Right atrium auricular region (tissue), 2 donors: Measurements from ENCODE around the gene SUN1. TPM values are rescaled to one million over a fixed set of nuclear protein-coding genes. Genes with fewer than 3 reads are reported as not detected.

Experiments
- DNase-seq: peaks from one replicate; pipeline ENCODE4 v3.0.0-alpha.2; 2019; ENCODE audit warnings: low spot score
- H3K27ac ChIP-seq, 2 donors: fragments of 200-600 bp; sonication (generic); 1 replicate in 1 of 2; 2 replicates in 1 of 2; pipeline ENCODE4 v1.5.1; 2016 to 2019
- H3K27me3 ChIP-seq, 2 donors: fragments of 200-600 bp; sonication (generic); one replicate each; pipeline versions ENCODE4 v1.5.1 to v1.6.0; 2017 to 2019
- H3K36me3 ChIP-seq: fragments of 200-600 bp; sonication (generic); one replicate; pipeline ENCODE4 v1.5.1; 2016
- H3K4me1 ChIP-seq, 2 donors: fragments of 200-600 bp; sonication (generic); one replicate each; pipeline versions ENCODE4 v1.5.1 to v1.6.0; 2017 to 2019
- H3K4me3 ChIP-seq, 2 donors: fragments of 200-600 bp; sonication (generic); 1 replicate in 1 of 2; 2 replicates in 1 of 2; pipeline ENCODE4 v1.5.1; 2017 to 2019; ENCODE audit warnings: mild to moderate bottlenecking in 1 of 2, moderate library complexity in 1 of 2
- H3K9me3 ChIP-seq, 2 donors: fragments of 200-600 bp; sonication (generic); one replicate each; pipeline ENCODE4 v1.5.1; 2019
- CTCF ChIP-seq, 2 donors: fragments of 200-600 bp; sonication (generic); IDR thresholded peaks; one replicate each; pipeline ENCODE4 v1.5.1; 2019; ENCODE audit warnings: antibody characterized with exemption in 2 of 2
- total RNA-seq, 2 donors: library from RNA; depleted of rRNA; stranded (reverse); fragments of >200 nt; gene quantifications; one replicate each; pipeline ENCODE4 v1.1.0, GENCODE V29; 2016

The SUN1 gene
- total RNA-seq, 2 donors from 2014 or later = 84.4 to 97.5 TPM

- peaks cover 5% of the 10 kb centered on the region for H3K36me3 ChIP-seq
- H3K9me3 ChIP-seq = no peaks in the 10 kb centered on the region
- no peak for TF ChIP-seq CTCF (IDR thresholded peaks at IDR 0.05)
- H3K4me3 ChIP-seq = no peak overlapping the region
- no peak for DNase-seq
- H3K4me1 ChIP-seq = peaks cover 0 to 93% of the 10 kb centered on the region in 2 donors
- no peaks in the 10 kb centered on the region for H3K27me3 ChIP-seq
- peak overlapping the region; percentile 88 to 98 for H3K27ac ChIP-seq
Measured at GRCh38 chr7:834277-834676, 2.0 kb downstream of the SUN1 start.

- DNase-seq = no peak
- Histone ChIP-seq H3K4me1 (peaks cover 0 to 85% of the 10 kb centered on the region in 2 donors), H3K36me3 (peaks cover 9% of the 10 kb centered on the region), H3K9me3 (no peaks in the 10 kb centered on the region), H3K27me3 (no peaks in the 10 kb centered on the region), H3K4me3 (no peak overlapping the region), H3K27ac (peak overlapping the region in 1 of 2 donors; percentile 88)
- TF ChIP-seq CTCF (IDR thresholded peaks at IDR 0.05) = no peak
Measured at GRCh38 chr7:835021-835420, 2.7 kb downstream of the SUN1 start.

GRCh38 chr7:835485-836401, 3.5 kb downstream of the SUN1 start:
- TF ChIP-seq CTCF (IDR thresholded peaks at IDR 0.05) = no peak
- H3K4me3 ChIP-seq = no peak overlapping the region
- H3K9me3 ChIP-seq = no peaks in the 10 kb centered on the region
- peak overlapping the region; percentile 82 to 88 for H3K27ac ChIP-seq
- peaks cover 13% of the 10 kb centered on the region for H3K36me3 ChIP-seq
- H3K27me3 ChIP-seq = no peaks in the 10 kb centered on the region
- H3K4me1 ChIP-seq = peaks cover 0 to 78% of the 10 kb centered on the region in 2 donors
- DNase-seq = no peak

DNA sequence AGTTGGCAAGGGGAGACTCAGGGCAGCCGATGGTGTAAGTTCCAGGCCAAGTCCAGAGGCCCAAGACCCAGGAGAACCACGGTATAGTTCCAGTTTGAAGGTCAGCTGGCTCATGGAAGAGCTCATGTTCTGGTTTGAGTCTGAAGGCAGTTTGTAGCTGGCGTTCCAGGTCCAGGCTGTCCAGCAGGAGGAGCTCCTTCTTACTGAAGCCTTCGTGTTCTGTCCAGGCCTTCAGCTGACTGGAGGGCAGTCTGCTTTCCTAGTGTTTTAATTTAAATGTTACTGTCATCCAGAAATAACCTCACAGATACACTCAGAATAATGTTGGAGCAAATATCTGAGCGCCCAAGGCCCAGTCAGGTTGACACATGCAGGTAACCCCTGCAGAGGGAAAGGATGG, 4.2 kb downstream of the SUN1 start:
- peaks cover 13% of the 10 kb centered on the region for H3K36me3 ChIP-seq
- no peaks in the 10 kb centered on the region for H3K9me3 ChIP-seq
- peaks cover 0 to 71% of the 10 kb centered on the region in 2 donors for H3K4me1 ChIP-seq
- H3K27me3 ChIP-seq = no peaks in the 10 kb centered on the region
- H3K4me3 ChIP-seq = no peak overlapping the region
- H3K27ac ChIP-seq = peak overlapping the region; percentile 82 to 88
- TF ChIP-seq CTCF (IDR thresholded peaks at IDR 0.05) = peak; percentile 38 to 66
- DNase-seq = no peak

DNA sequence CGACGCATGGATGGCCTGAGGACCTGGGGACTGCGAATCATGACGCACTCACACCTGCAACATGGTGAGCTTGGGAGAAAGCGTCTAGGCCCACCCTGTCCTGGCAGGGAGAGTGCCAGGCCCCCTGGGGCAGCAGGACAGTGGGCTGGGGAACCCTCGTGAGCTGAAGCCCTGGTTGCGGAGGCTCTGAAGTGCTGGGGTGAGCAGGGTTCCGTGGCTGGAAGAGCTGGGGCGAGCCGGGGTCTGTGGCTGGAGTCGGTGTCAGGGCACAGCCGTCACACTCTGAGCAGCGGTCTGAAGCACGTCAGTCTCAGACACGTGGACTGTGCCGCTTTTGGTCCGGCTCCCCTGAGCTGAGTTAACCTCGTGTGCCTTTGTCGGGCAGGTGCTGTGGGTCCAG, 4.7 kb downstream of the SUN1 start:
- Histone ChIP-seq H3K4me1 (peaks cover 0 to 70% of the 10 kb centered on the region in 2 donors), H3K27me3 (no peaks in the 10 kb centered on the region), H3K4me3 (no peak overlapping the region), H3K27ac (peak overlapping the region; percentile 82 to 88), H3K36me3 (peaks cover 15% of the 10 kb centered on the region), H3K9me3 (no peaks in the 10 kb centered on the region)
- DNase-seq = no peak
- no peak for TF ChIP-seq CTCF (IDR thresholded peaks at IDR 0.05)
